GM12878 (cell line): ENCODE results near the gene IFITM5. TPM values are rescaled to one million over a fixed set of nuclear protein-coding genes. Genes with fewer than 3 reads are reported as not detected.

Experiments
- ATAC-seq: fragments of 200-7000 bp; cut with Tn5 transposase; 3 replicates; pipeline ENCODE4 v1.9.1; 2020; ENCODE audit warnings: mild to moderate bottlenecking, moderate library complexity
- BruUV-seq: library from RNA; stranded (reverse); fragments of 400-500 nt; replicated peaks from 2 replicates; lab custom pipeline; 2021; lab: Mats Ljungman, UMichigan
- CTCF ChIA-PET: fragments of 300-600 bp; sonication (Branson Sonifier 250); formaldehyde crosslinking; extraction: SDS; loops from one replicate; lab custom pipeline; 2021; ENCODE audit warnings: inconsistent platforms; lab: Yijun Ruan, JAX
- POLR2A ChIA-PET: fragments of 350-600 bp; formaldehyde crosslinking; extraction: SDS; loops from one replicate; lab custom pipeline; 2021; ENCODE audit warnings: inconsistent platforms; lab: Charles Lee
- RAD21 ChIA-PET: fragments of 300-600 bp; sonication (Branson Sonifier 250); formaldehyde crosslinking; loops from one replicate; lab custom pipeline; 2023; ENCODE audit warnings: antibody characterized with exemption; ENCODE audit not compliant: unreplicated experiment; lab: Charles Lee
- SMC1A ChIA-PET: fragments of 300-600 bp; sonication (Branson Sonifier 250); formaldehyde crosslinking; loops from one replicate; lab custom pipeline; 2023; ENCODE audit not compliant: unreplicated experiment, uncharacterized antibody; lab: Charles Lee
- DNase-seq: peaks from one replicate; pipeline ENCODE4 v3.0.0-alpha.2; 2011; ENCODE audit warnings: low read depth, low spot score
- FAIRE-seq: peaks from 3 replicates; lab custom pipeline; 2011; peaks lifted over from hg19 to GRCh38; lab: Jason Lieb, UNC
- H2AFZ ChIP-seq: 2 replicates; pipeline ENCODE4 v1.6.0; 2011; ENCODE audit warnings: low read depth, low read length, control low read depth; ENCODE audit not compliant: control insufficient read depth
- H3K27ac ChIP-seq: 2 replicates; pipeline ENCODE4 v1.5.1; 2011; ENCODE audit warnings: control low read depth; ENCODE audit not compliant: control insufficient read depth, insufficient read depth
- H3K27me3 ChIP-seq, 2 experiments: replicated peaks in 1 of 2; 2 replicates each; pipeline versions ENCODE4 v1.6.0 to v1.6.1; 2011; ENCODE audit warnings: low read length in 1 of 2; ENCODE audit not compliant: control insufficient read depth in 2 of 2, insufficient read depth in 2 of 2
- H3K36me3 ChIP-seq, 2 experiments: 2 replicates each; pipeline ENCODE4 v1.5.1; 2011; ENCODE audit warnings: low read length in 1 of 2; ENCODE audit not compliant: control insufficient read depth in 2 of 2, insufficient read depth in 2 of 2
- H3K4me1 ChIP-seq: 2 replicates; pipeline ENCODE4 v1.6.1; 2011; ENCODE audit warnings: mild to moderate bottlenecking, low read length, moderate library complexity, mixed read lengths; ENCODE audit not compliant: control insufficient read depth, insufficient read depth
- H3K4me2 ChIP-seq: 2 replicates; pipeline ENCODE4 v1.6.0; 2011; ENCODE audit warnings: control low read depth; ENCODE audit not compliant: control insufficient read depth, insufficient read depth
- H3K4me3 ChIP-seq: fragments of 200-600 bp; sonication (generic); 2 replicates; pipeline ENCODE4 v1.5.1; 2016
- H3K79me2 ChIP-seq: 2 replicates; pipeline ENCODE4 v1.6.0; 2011; ENCODE audit warnings: low read length; ENCODE audit not compliant: control insufficient read depth, insufficient read depth
- H3K9ac ChIP-seq: 2 replicates; pipeline ENCODE4 v1.8.0; 2011; ENCODE audit warnings: low read length, control low read depth, mixed read lengths; ENCODE audit not compliant: control insufficient read depth, insufficient read depth
- H3K9me3 ChIP-seq: replicated peaks from 3 replicates; pipeline ENCODE4 v1.5.1; 2011; ENCODE audit warnings: mild to moderate bottlenecking, low read length; ENCODE audit not compliant: control insufficient read depth, insufficient read depth
- H4K20me1 ChIP-seq: 2 replicates; pipeline ENCODE4 v1.6.0; 2011; ENCODE audit not compliant: control insufficient read depth, insufficient read depth
- BACH1 ChIP-seq: fragments of 450-650 bp; IDR thresholded peaks from 2 replicates; pipeline ENCODE4 v1.6.1; 2017; ENCODE audit warnings: mild to moderate bottlenecking, borderline replicate concordance
- BMI1 ChIP-seq: fragments of 450-650 bp; IDR thresholded peaks from 2 replicates; pipeline ENCODE4 v1.6.1; 2016; ENCODE audit warnings: mild to moderate bottlenecking, moderate library complexity, borderline replicate concordance
- BRCA1 ChIP-seq: IDR thresholded peaks from 2 replicates; pipeline ENCODE4 v1.6.1; 2011; ENCODE audit warnings: low read depth, low read length, improper control_type of control experiment
- IKZF2 ChIP-seq, 2 experiments: fragments of 450-650 bp; IDR thresholded peaks; 2 replicates each; pipeline ENCODE4 v1.6.1; 2017; ENCODE audit warnings: mild to moderate bottlenecking in 2 of 2, moderate library complexity in 2 of 2
- MEF2A ChIP-seq: IDR thresholded peaks from 2 replicates; pipeline ENCODE4 v1.6.1; 2011; ENCODE audit warnings: low read depth, mild to moderate bottlenecking, low read length, moderate library complexity; ENCODE audit not compliant: insufficient read depth
- SREBF1 ChIP-seq: IDR thresholded peaks from 2 replicates; pipeline ENCODE4 v1.6.1; 2012; ENCODE audit warnings: mild to moderate bottlenecking, low read length
- SUPT20H ChIP-seq: IDR thresholded peaks from 2 replicates; pipeline ENCODE4 v1.6.1; 2011; ENCODE audit warnings: low read depth, mild to moderate bottlenecking, low read length, moderate library complexity, borderline replicate concordance; ENCODE audit not compliant: control insufficient read depth
- ZNF217 ChIP-seq: fragments of 450-650 bp; IDR thresholded peaks from 2 replicates; pipeline ENCODE4 v1.6.1; 2017; ENCODE audit warnings: antibody characterized with exemption, mild to moderate bottlenecking
- ZNF274 ChIP-seq: IDR thresholded peaks from one replicate; pipeline ENCODE4 v1.8.0; 2011; ENCODE audit not compliant: insufficient read length, insufficient read depth
- WGBS: methylation state at CpG from one replicate; pipeline ENCODE4 v1.1.6; 2016; ENCODE audit warnings: low lambda C conversion rate; ENCODE audit not compliant: insufficient replicate concordance, insufficient coverage; ENCODE audit errors: missing lambda C conversion rate; 5-methylcytosine and 5-hydroxymethylcytosine counted together
- in situ Hi-C: fragments of 300-500 bp; cut with MboI; formaldehyde crosslinking; loops from 9 replicates; pipeline ENCODE4 v1.14.3; 2018; ENCODE audit warnings: mixed read lengths
- intact Hi-C: fragments of 100-400 bp; cut with micrococcal nuclease; formaldehyde crosslinking; loops from one replicate; pipeline ENCODE4 v1.14.2; 2022; ENCODE audit not compliant: unreplicated experiment
- polyA plus RNA-seq, 11 experiments: library from polyadenylated mRNA; depleted of rRNA in 4 of 11; unstranded in 6 of 11; stranded (reverse) in 5 of 11; fragments of >200 nt; fragmentation: Nextera tagmentation in 4 of 11; fragmentation: Illumina TruSeq in 1 of 11; extraction: Ambion mirVana in 4 of 11; extraction: Trizol in 1 of 11; gene quantifications; 1 replicate in 1 of 11; 2 replicates in 10 of 11; pipeline versions ENCODE4 v1.2.1 to v1.2.3, GENCODE V29; 2011 to 2016; ENCODE audit warnings: inconsistent platforms in 2 of 11, missing spikeins in 2 of 11, low read depth in 1 of 11
- total RNA-seq, 4 experiments: library from RNA; depleted of rRNA in 3 of 4; stranded (reverse); fragments of >200 nt in 3 of 4; fragmentation: Illumina TruSeq in 1 of 4; extraction: Trizol in 1 of 4; gene quantifications; 2 replicates each; pipeline versions ENCODE4 v1.2.1 to v1.2.3, GENCODE V29; 2013 to 2021

IFITM5 gene
- total and polyA plus RNA-seq, 10 of the 15 experiments (the other 5 are each of a cell fraction or from before 2014, with no cell fraction given): not detected

- TF ChIP-seq SUPT20H: no peak
- TF ChIP-seq IKZF2 (IDR thresholded peaks at IDR 0.05): no peak
- no peak for TF ChIP-seq BRCA1
- no peak for TF ChIP-seq ZNF274
- TF ChIP-seq ZNF217: no peak
- TF ChIP-seq MEF2A: no peak
- no peak for TF ChIP-seq BMI1
Measured at GRCh38 chr11:292211-293121, 6.9 kb downstream of the IFITM5 start (continued).

- no peak overlapping the region for H3K9ac ChIP-seq
- ChIA-PET RAD21 (no interaction called here), CTCF (no interaction called here), POLR2A (no interaction called here), SMC1A (interaction anchor here (1.2 kb wide), 1 partner anchor 41 kb away, joined by 4 read pairs; no protein-coding TSS in a partner anchor)
- no peaks in the 10 kb centered on the region for H3K9me3 ChIP-seq
- H3K79me2 ChIP-seq: no peaks in the 10 kb centered on the region
- no peak for DNase-seq
- intact Hi-C loops (no loop called here), in situ Hi-C loops (no loop called here)
- no peak for FAIRE-seq
- H3K4me3 ChIP-seq: no peak overlapping the region
- no peak for ATAC-seq
- H3K27ac ChIP-seq: no peak overlapping the region
- no peaks in the 10 kb centered on the region for H3K36me3 ChIP-seq
- H3K4me2 ChIP-seq: no peak overlapping the region
- TF ChIP-seq BACH1: no peak
- TF ChIP-seq SREBF1: no peak
- BruUV-seq: no TSS peak
- H2AFZ ChIP-seq: no peak overlapping the region
- peaks cover 8% of the 10 kb centered on the region; the same call in 1 of the 2 replicates for H3K4me1 ChIP-seq
- 91% methylated on average over 43 of the region's 44 CpGs for WGBS
- peaks cover 1 to 2% of the 10 kb centered on the region in 2 experiments; a peak in 3 of 4 replicates for H3K27me3 ChIP-seq
- no peaks in the 10 kb centered on the region for H4K20me1 ChIP-seq
Measured at GRCh38 chr11:291281-292210, 7.8 kb downstream of the IFITM5 start.
